Mucosa of descending colon (tissue), 3 donors: ENCODE results near the gene DNTT. TPM values are rescaled to one million over a fixed set of nuclear protein-coding genes. Genes with fewer than 3 reads are reported as not detected.
"Not testable (repeated sequence)": the region's sequence is repeated elsewhere in the genome, so short reads cannot be mapped to it uniquely, and the experiment has no call there.

Experiments
- ATAC-seq: fragments of 200-7000 bp; cut with Tn5 transposase; one replicate; pipeline ENCODE4 v1.9.1; 2020; ENCODE audit warnings: mild to moderate bottlenecking, moderate library complexity
- DNase-seq, 3 donors: peaks; one replicate each; pipeline ENCODE4 v3.0.0-alpha.2; 2020
- H3K36me3 ChIP-seq: fragments of 200-600 bp; one replicate; pipeline ENCODE4 v1.8.0; 2021; ENCODE audit warnings: low read depth, mild to moderate bottlenecking
- H3K4me1 ChIP-seq: fragments of 200-600 bp; one replicate; pipeline ENCODE4 v1.8.0; 2021; ENCODE audit warnings: low read depth, mild to moderate bottlenecking
- H3K4me3 ChIP-seq: fragments of 200-600 bp; one replicate; pipeline ENCODE4 v1.8.0; 2021; ENCODE audit warnings: mild to moderate bottlenecking
- H3K9me3 ChIP-seq: fragments of 200-600 bp; one replicate; pipeline ENCODE4 v1.8.0; 2021; ENCODE audit warnings: mild to moderate bottlenecking
- CTCF ChIP-seq: fragments of 200-600 bp; IDR thresholded peaks from one replicate; pipeline ENCODE4 v1.8.0; 2022; ENCODE audit warnings: antibody characterized with exemption, mild to moderate bottlenecking
- intact Hi-C, 2 donors: fragments of 100-400 bp; cut with DNase I in 1 of 2; cut with micrococcal nuclease in 1 of 2; formaldehyde crosslinking; loops; one replicate each; pipeline versions ENCODE4 v1.11.0 to v1.11.1; 2022; cut with DNase I, micrococcal nuclease
- total RNA-seq, 3 donors: library from RNA; stranded (reverse); fragmentation: NEBNext Ultra II Directional in 2 of 3; extraction: Animal tissue kit (Norgen Biotek cat#: 25700) in 2 of 3; gene quantifications; one replicate each; pipeline versions ENCODE4 v1.2.1 to v1.2.4, GENCODE V29; 2021 to 2023
- donor health status: DM: no; HTN: no; CAD: no; lungs with moderate emphysema.
- donor health status: DM: no; HTN: no; CAD: no.
- donor health status: DM: no; HTN: yes; CAD: no.

The DNTT gene
- total RNA-seq, 3 donors from 2014 or later, result not detected

- ATAC-seq, result peak; percentile 20
- no peak for TF ChIP-seq CTCF
- Histone ChIP-seq H3K9me3 (no peaks in the 10 kb centered on the region), H3K36me3 (no peaks in the 10 kb centered on the region), H3K4me3 (no peak overlapping the region), H3K4me1 (no peaks in the 10 kb centered on the region)
- DNase-seq, result peak in 1 of 3 donors; percentile 55
- intact Hi-C loops, result no loop called here
These were observed 2.3 kb downstream of the DNTT start for GRCh38 chr10:96306516-96306915.

- H3K9me3 ChIP-seq, ATAC-seq, intact Hi-C loops, H3K4me3 ChIP-seq, DNase-seq, H3K36me3 ChIP-seq, H3K4me1 ChIP-seq: not testable (repeated sequence)
These were observed 4.6 kb downstream of the DNTT start for GRCh38 chr10:96308854-96309253.

GRCh38 chr10:96309628-96310320 lies 5.5 kb downstream of the DNTT start:
- Histone ChIP-seq H3K4me1 (no peaks in the 10 kb centered on the region), H3K9me3 (no peaks in the 10 kb centered on the region), H3K4me3 (no peak overlapping the region), H3K36me3 (no peaks in the 10 kb centered on the region)
- ATAC-seq, result peak; percentile 78
- TF ChIP-seq CTCF, result no peak
- intact Hi-C loops, result no loop called here
- DNase-seq, result no peak

- Histone ChIP-seq H3K4me3 (no peak overlapping the region), H3K9me3 (no peaks in the 10 kb centered on the region), H3K36me3 (no peaks in the 10 kb centered on the region), H3K4me1 (no peaks in the 10 kb centered on the region)
- DNase-seq, result no peak
- peak; percentile 77 for ATAC-seq
- intact Hi-C loops, result no loop called here
- no peak for TF ChIP-seq CTCF
These were observed 6.1 kb downstream of the DNTT start for GRCh38 chr10:96310321-96310669.

GRCh38 chr10:96311180-96311715 lies 7.0 kb downstream of the DNTT start:
- Histone ChIP-seq H3K4me3 (no peak overlapping the region), H3K36me3 (no peaks in the 10 kb centered on the region), H3K9me3 (no peaks in the 10 kb centered on the region), H3K4me1 (no peaks in the 10 kb centered on the region)
- no peak for TF ChIP-seq CTCF
- ATAC-seq (no peak), DNase-seq (no peak)
- intact Hi-C loops, result no loop called here

- ATAC-seq (no peak), DNase-seq (no peak)
- intact Hi-C loops, result no loop called here
- Histone ChIP-seq H3K4me1 (no peaks in the 10 kb centered on the region), H3K9me3 (no peaks in the 10 kb centered on the region), H3K36me3 (no peaks in the 10 kb centered on the region), H3K4me3 (no peak overlapping the region)
- TF ChIP-seq CTCF, result no peak
These were observed 9.1 kb downstream of the DNTT start for GRCh38 chr10:96313344-96313743.
